ENCODE data around the gene KCNH6.

Gene KCNH6

DNA sequence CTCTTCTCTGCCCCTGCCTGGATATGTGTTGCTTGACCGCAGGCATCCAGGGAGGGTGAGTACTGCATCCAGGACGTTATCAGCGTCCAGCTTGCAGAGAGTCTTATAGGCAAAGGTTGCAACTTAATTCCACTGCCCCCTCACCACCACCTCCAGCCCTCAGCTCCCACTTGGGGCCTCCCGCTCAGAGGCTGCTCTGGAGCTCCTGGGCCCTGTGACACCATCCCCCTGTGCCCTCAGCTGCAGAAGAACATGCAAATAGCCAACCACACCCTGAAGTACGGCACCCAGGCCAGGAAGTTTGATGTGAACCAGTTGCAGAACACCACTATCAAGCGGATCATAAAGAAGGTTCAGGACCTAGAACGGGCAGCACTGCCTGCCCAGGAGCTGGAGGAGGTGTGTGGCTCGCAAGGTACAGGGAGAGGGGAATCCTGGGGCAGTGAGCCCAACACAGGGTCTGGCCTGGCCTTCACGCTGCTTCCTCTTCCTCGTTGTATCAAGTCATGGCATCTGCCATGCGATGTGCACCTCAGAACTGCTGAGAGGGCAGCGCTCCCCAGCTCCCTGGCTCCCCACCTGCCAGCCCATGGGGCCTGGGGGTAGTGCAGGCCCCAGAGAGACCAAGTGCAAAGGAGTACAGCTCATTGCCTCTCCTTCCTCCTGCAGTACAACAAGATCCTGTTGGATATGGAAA lies 36.7 kb upstream of the KCNH6 start:
- DNase-seq (ENCODE audit: low read depth in 1 of 2, low spot score in 1 of 2) = no peak

DNA sequence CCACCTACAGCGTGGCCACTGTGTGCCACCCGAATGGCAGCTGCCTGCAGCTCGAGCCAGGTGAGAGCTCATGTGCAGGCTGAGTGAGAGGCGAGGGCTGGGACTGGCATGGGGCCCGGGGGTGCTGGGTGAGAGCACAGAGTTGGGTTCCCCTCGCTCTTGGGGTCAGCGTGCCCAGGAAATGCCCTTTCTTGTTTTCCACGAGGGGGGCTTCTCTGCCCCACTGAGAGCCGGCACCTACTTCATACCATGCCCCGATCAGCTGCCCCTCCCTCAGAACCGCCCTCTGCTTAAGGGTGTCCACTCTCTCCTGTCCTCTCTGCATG lies 36.2 kb upstream of the KCNH6 start:
- DNase-seq (ENCODE audit: low read depth in 1 of 2, low spot score in 1 of 2) = no peak

DNA sequence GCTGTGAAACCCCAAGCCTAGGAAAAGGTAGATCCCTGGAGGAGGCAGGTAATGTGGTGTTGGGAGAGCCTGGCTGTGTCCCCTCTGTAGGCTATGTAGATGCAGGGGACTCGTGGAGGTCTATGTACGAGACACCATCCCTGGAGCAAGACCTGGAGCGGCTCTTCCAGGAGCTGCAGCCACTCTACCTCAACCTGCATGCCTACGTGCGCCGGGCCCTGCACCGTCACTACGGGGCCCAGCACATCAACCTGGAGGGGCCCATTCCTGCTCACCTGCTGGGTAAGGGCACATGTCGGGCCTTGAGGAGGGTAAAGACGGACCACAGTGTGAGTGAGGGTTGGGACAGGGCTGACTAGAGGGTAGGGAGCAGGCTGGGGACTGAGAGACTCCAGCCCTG lies 34.3 kb upstream of the KCNH6 start:
- no peak for DNase-seq (ENCODE audit: low read depth in 1 of 2, low spot score in 1 of 2)

DNA sequence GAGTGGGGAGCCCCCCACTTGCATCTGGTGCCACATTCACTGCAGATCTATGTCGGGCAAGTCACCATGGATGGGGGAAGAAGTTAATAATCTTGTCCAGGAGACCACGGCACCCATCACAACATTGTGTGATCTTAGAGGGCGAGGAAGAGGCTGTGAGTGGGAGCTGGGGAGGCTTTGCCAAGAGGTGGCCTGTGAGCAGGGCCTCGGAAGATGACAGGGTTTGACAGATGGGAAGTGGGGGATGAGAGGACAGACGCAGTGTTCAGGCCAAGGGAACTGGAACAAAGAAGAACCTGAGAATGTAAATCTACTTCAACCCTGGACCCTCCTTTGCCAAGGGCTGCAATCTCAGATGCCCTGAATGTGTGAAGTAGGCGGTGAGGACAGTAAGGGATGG lies 33.9 kb upstream of the KCNH6 start:
- DNase-seq (ENCODE audit: low read depth in 1 of 2, low spot score in 1 of 2) = no peak

DNA sequence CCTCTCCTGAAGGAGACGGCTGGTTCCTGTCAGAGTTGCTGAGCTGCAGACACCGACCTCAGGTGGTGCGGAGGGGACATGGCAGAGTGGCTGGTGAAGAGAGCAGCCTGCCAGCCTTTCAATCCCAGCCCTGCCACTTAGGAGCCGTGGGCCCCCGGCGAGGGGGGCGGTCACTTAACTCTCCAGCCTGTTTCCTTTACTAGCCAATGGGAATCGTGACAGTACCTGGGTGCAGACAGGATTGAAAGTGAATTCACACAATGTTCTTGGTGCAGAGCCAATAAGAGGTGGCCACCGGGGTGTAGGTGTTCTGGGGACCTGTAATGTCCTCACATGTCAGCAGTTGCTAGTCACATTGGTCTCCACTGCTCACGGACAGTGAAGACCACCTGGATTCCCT lies 32.8 kb upstream of the KCNH6 start:
- DNase-seq (ENCODE audit: low read depth in 1 of 2, low spot score in 1 of 2) = no peak

DNA sequence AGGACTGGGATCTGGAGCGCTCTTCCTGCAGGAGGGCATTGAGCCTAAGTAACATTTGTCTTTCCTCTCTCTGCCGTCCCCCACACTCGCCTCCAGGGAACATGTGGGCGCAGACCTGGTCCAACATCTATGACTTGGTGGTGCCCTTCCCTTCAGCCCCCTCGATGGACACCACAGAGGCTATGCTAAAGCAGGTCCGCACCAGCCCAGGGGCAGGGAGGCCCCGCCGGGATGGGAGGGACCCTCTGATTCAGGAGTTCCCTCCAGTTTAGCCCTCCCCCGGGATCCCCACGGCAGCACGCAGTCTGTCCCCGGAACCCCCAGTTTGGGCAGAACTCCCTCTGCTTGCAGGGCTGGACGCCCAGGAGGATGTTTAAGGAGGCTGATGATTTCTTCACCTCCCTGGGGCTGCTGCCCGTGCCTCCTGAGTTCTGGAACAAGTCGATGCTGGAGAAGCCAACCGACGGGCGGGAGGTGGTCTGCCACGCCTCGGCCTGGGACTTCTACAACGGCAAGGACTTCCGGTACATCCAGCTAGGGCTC lies 32.2 kb upstream of the KCNH6 start:
- DNase-seq (ENCODE audit: low read depth in 1 of 2, low spot score in 1 of 2) = no peak

DNA sequence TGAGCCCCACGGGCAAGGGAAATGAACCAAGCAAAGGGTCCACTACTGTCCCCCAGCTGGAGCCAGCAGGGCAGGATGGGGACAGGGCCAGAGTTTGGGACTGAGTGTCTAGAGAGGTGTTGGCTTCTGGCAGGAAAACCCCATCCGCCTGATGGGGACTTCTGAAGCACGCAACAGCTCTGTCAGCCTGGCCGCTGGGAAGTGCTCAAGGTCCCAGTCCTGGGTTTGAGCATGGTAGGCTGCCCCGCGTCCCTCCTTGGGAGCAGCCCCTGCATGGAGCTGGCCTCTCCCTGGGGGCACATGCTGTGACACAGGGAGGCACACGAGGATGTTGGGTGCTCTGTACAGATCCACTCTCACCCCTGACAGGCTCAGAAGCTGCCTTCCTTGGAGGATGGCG lies 31.7 kb upstream of the KCNH6 start:
- DNase-seq (ENCODE audit: low read depth in 1 of 2, low spot score in 1 of 2) = no peak

DNA sequence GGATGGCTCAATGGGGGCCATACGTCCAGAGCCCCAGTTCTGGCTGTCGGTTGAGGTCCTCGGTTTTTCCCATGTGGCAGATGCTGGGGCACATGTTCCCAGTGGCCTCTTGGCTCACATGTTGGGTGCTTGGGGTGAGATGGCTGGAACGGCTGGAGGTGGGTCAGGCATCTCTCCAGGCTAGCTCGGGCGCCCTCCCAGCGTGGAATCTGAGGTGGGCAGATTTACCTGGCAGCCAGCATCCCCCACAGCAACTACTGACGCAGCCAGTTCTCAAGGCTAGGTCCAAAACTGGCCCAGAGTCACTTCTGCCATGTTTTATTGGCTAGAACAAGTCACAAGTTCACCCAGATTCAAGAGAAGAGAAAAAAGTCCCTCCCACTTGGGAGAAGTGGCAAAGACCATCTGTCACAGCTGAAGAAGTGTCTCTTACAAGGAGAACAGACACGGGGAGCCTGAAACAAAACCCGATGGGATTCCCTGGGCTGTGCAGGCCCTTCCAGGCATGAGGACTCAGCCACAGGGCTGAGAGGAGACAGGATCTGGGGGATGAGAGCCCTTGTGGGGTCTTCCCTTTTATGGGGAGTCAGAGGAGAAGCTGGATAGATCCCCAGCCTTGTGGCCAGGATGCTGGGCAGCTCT lies 31.1 kb upstream of the KCNH6 start:
- DNase-seq (ENCODE audit: low read depth in 1 of 2, low spot score in 1 of 2) = no peak

DNA sequence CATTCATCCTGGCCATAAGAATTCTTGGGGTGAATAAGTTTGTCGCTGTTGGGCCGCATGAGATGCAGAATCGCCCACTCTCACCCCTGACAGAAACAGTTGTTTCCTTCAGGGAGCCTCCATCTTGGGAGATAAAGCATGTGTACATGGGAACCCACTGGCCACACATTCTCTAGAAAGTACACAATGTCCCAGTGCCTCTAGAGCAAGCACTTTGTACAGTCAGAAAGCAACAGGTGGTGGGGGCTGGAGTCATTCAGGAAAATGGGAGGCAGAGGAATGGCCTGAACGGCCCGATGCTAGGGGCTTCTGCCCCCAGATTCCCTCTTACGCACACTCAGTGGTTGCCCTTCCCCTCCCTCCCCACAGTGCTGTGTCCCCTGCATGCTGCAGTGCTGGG lies 30.2 kb upstream of the KCNH6 start:
- DNase-seq (ENCODE audit: low read depth in 1 of 2, low spot score in 1 of 2) = no peak

DNA sequence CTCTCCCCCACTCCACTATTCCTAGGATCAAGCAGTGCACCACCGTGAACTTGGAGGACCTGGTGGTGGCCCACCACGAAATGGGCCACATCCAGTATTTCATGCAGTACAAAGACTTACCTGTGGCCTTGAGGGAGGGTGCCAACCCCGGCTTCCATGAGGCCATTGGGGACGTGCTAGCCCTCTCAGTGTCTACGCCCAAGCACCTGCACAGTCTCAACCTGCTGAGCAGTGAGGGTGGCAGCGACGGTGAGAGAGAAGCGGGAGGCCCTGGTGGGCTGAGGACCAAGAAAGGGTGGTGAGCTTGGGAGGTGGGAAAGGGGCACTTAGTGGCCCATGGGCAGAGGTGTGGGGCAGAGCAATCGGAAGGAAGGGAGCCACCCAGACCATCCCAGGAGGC lies 29.7 kb upstream of the KCNH6 start:
- no peak for DNase-seq (ENCODE audit: low read depth in 1 of 2, low spot score in 1 of 2)

DNA sequence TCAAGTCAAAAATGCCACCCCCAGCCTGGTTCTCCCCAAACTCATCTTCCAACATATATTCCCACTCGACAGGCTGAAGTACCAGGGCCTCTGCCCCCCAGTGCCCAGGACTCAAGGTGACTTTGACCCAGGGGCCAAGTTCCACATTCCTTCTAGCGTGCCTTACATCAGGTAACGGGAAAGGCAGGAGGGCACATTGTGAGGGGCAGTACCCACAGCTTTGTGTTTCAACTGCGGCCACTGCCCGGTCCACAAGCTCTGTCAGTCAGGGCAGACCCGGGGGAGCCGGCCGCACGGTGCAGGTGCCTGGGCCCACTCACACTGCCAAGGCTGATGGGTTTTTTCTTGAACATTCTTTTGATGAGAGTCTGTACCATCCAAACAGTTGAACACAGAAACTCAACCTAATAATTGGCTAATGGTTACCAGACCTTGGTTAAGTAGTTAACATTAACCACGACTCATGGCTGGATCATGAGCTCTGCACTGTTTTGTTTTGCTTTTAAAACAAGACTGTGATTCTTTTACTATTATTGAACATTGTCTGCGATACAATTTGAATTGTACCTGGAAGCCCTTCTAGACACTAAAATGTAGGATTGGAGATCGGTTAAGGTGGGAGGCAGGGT lies 28.7 kb upstream of the KCNH6 start:
- DNase-seq (ENCODE audit: low read depth in 1 of 2, low spot score in 1 of 2) = no peak

DNA sequence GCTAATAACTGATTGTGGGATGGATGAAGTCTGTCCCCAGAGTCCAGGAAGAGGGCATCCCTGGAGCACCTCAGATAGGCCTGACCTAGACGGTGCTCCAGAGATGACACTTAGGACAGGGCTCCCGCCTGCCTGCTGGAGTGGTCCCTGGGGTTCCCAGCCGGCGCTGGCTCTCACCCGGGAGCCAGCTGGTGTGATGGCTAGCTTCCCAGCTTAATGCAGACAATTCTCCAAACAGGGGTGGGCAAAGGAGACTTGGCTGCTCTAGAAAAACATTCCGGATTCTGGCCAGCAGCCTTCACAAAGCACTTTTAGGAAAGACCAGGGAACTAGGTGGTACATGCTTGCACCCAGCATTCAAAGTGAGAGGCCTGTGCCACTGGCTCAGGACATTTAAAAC lies 27.7 kb upstream of the KCNH6 start:
- DNase-seq (ENCODE audit: low read depth in 1 of 2, low spot score in 1 of 2) = no peak

DNA sequence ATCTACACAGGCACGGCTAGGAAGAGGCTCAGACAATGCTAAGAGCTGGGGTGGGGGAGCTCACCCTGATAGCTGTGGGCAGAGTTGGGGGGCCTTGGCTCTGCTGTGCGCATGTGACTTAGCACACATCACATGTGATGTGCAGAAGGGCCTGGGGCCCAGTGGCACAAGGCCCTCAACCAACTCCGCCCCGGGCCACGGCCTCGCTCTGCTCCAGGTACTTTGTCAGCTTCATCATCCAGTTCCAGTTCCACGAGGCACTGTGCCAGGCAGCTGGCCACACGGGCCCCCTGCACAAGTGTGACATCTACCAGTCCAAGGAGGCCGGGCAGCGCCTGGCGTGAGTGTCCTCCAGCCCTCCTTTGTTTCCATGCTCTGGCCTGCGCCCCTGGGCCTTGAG lies 27.0 kb upstream of the KCNH6 start:
- no peak for DNase-seq (ENCODE audit: low read depth in 1 of 2, low spot score in 1 of 2)

DNA sequence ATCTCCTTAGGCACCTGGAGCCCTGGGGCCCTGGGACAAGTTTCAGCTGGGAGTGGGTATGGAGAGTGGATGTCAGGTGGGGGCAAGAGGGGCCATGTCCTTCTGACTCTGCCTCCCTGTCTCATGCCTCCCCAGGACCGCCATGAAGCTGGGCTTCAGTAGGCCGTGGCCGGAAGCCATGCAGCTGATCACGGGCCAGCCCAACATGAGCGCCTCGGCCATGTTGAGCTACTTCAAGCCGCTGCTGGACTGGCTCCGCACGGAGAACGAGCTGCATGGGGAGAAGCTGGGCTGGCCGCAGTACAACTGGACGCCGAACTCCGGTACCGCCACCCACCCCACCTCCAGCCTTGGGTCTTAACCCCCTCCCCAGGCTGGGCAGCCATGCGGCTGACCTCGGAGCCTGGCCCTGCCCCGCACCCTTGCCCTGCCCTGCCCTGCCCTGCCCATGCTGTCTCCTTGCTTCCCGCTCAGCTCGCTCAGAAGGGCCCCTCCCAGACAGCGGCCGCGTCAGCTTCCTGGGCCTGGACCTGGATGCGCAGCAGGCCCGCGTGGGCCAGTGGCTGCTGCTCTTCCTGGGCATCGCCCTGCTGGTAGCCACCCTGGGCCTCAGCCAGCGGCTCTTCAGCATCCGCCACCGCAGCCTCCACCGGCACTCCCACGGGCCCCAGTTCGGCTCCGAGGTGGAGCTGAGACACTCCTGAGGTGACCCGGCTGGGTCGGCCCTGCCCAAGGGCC lies 26.3 kb upstream of the KCNH6 start:
- no peak for DNase-seq (ENCODE audit: low read depth in 1 of 2, low spot score in 1 of 2)

DNA sequence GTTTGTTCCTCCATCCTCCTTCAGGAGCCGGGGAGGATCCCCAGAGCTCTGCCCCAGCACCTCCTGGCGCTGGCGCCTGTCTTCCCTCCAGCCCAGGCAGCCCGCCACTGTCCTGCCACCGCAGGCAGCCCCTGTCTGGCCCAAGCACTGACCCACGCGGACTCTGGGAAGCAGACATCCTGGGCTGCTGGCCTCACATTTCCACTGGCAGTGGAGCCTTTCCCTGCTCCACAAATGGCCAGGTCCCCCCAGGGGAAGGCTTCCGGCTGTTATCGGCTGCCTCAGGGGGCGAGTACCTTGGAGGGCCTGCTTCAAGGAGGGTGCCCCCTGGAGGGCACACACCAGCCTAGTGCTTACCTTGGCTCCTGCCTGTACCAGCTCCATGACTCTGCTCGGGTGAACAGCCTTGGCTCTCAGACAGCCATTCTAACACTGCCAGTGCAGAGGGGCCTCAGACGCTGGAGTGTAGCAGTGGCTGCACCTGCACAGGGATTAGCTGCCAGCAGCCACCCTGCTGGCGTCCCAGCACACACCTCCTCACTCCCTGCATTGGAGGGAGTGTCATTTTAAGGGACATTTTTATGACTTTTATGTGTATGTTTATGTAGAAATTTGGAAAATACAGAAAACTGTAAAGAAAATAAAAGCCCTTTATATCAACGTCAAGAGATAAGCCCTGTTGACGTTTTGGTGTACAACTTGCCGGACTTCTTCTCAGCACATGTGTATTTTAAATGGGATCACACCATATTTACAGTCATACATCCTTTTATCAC lies 25.3 kb upstream of the KCNH6 start:
- no peak for DNase-seq (ENCODE audit: low read depth in 1 of 2, low spot score in 1 of 2)

DNA sequence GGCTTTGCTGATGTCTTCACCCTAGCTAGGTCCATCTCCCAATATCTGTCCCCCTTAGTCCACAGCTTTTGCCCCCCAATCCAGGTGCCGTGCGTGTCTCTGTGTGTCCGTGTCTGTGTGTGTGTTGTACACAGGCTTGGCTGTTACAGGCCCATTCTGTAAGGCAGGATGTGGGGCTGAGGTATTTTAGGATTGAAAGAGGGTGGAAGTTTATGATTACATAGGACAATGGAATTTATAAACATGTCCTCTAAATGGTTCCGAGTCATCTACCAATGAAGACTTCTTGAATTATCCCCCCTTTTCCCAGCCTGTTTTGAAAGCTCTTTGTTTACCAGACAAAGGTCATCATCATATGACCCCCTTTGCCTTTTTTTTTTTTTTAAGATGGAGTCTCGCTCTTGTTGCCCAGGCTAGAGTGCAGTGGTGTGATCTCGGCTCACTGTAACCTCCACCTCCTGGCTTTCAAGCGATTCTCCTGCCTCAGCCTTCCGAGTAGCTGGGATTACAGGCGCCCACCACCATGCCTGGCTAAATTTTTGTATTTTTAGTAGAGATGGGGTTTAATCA lies 24.4 kb upstream of the KCNH6 start:
- DNase-seq (ENCODE audit: low read depth in 1 of 2, low spot score in 1 of 2) = no peak

DNA sequence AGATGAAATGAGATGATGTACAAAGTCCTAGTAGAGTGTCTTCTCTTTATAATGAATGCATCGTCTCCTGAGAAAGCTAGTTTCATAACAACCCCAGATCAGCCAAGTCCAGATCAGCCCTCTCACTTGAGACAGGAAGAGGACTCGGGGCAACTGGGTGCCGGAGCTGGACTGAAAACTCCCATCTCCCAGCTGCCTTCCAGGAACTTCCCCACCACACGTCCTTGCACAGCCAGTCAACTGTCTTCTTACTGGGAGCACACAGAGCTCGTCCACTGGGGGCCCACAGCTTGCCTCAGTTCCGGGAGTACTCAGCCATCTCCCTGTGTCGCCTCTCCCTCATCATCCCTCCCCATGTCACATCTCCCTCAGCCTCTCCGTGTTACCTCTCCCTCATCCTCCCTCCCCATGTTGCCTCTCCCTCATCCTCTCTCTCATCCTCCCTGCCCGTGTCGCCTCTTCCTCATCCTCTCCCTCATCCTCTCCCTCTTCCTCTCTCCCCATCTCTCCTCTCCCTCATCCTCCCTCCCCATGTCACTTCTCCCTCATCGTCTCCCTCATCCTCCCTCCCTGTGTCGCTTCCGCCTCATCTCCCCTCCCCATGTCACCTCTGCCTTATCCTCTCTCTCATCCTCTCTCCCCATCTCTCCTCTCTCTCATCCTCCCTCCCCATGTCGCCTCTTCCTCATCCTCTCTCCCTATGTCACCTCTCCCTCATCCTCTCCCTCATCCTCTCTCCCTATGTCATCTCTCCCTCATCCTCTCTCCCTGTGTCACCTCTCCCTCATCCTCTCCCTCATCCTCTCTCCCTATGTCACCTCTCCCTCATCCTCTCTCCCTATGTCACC lies 22.4 kb upstream of the KCNH6 start:
- DNase-seq (ENCODE audit: low read depth in 1 of 2, low spot score in 1 of 2) = no peak

DNA sequence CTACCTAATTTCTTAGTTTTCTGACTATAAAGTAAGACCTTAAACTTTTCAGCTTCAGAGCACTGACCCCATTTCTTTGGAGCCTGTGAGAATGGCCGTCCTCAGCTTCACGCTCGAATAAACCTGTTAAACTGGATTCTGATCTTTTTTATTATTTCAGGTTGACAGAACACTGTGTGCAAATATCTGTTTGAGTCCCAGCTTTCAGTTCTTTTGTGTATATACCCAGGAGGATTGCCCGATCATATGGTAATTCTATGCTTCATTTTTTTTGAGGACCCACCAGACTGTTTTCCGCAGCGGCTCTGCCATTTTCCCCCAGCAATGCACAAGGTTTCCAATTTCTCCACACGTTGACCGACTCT lies 19.8 kb upstream of the KCNH6 start:
- DNase-seq (ENCODE audit: low read depth in 1 of 2, low spot score in 1 of 2) = no peak

DNA sequence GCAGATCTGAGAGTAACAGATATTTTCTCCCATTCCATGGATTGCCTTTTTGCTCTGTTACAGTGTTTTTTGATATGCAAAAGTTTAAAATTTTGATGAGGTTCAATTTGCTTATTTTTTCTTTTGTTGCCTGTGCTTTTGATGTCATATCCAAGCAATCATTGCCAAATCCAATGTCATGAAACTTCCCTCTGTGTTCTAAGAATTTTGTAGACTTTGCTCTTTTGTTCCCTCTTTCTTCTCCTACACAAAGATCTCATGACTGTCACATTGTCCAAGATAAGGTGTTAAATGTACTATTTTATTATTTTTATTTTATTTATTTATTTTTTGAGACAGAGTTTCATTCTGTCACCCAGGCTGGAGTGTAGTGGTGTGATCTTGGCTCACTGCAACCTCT lies 18.9 kb upstream of the KCNH6 start:
- DNase-seq (ENCODE audit: low read depth in 1 of 2, low spot score in 1 of 2) = no peak

DNA sequence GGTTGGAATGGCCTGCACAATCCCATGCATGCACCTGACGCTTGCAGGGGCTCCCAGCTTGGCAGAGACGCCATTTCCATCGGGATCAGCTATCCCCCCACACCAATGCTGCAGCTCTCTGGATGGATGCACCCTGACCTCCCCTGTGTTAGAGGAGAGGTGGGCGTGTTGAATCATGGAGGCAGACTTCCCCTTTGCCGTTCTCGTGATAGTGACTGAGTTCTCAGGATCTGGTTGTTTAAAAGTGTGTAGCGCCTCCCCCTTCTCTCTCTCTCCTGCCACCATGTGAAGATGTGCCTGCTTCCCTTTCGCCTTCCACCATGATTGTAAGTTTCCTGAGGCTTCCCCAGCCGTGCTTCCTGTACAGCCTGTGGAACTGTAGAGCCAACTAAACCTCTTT lies 17.8 kb upstream of the KCNH6 start:
- no peak for DNase-seq (ENCODE audit: low read depth in 1 of 2, low spot score in 1 of 2)

All from stimulated activated CD4-positive, alpha-beta T cell treated with anti-CD3 and anti-CD28 coated beads, Interleukin-15, amount 100 ng/mL, for 1 hour (primary cell).